Measurements from ENCODE around the gene TMEM198. TPM values are rescaled to one million over a fixed set of nuclear protein-coding genes. Genes with fewer than 3 reads are reported as not detected.

TMEM198 gene
- 2.1 TPM in 2 replicates for total RNA-seq (2014; rRNA removed; shearing (Covaris generic))
- 3.1 and 4.7 TPM in 2 replicates for polyA plus RNA-seq (2015; cell fraction: cytosol; rRNA removed)
- polyA plus RNA-seq (2015; cell fraction: nucleus; rRNA removed) = 9.8 and 10.0 TPM in 2 replicates

- DNase-seq (ENCODE audit: low read depth, low spot score) = peak; percentile 97
- in situ Hi-C loops (cut with HindIII; ENCODE audit: low pct_unique_long_range_greater_than_20kb, low sequenced_read_pairs) = no loop called here
Measured at GRCh38 chr2:219543596-219544358, at the start of gene TMEM198, which contains the start of gene CHPF. TMEM198 (plus strand) TSS chr2:219544028; CDS start chr2:219544728, 700 bp downstream. CHPF (minus strand) TSS chr2:219543809; CDS start chr2:219543538, 271 bp downstream.

- in situ Hi-C loops (cut with HindIII; ENCODE audit: low pct_unique_long_range_greater_than_20kb, low sequenced_read_pairs) = no loop called here
- no peak for DNase-seq (ENCODE audit: low read depth, low spot score)
Measured at GRCh38 chr2:219494952-219495530, 48.8 kb upstream of the TMEM198 start.

- in situ Hi-C loops (cut with HindIII; ENCODE audit: low pct_unique_long_range_greater_than_20kb, low sequenced_read_pairs) = no loop called here
- peak; percentile 84 for DNase-seq (ENCODE audit: low read depth, low spot score)
Measured at GRCh38 chr2:219495531-219496122, 48.2 kb upstream of the TMEM198 start.

- no peak for DNase-seq (ENCODE audit: low read depth, low spot score)
- in situ Hi-C loops (cut with HindIII; ENCODE audit: low pct_unique_long_range_greater_than_20kb, low sequenced_read_pairs) = no loop called here
Measured at GRCh38 chr2:219496247-219496824, 47.5 kb upstream of the TMEM198 start.

GRCh38 chr2:219496825-219497494, 46.9 kb upstream of the TMEM198 start:
- in situ Hi-C loops (cut with HindIII; ENCODE audit: low pct_unique_long_range_greater_than_20kb, low sequenced_read_pairs) = no loop called here
- no peak for DNase-seq (ENCODE audit: low read depth, low spot score)

DNA sequence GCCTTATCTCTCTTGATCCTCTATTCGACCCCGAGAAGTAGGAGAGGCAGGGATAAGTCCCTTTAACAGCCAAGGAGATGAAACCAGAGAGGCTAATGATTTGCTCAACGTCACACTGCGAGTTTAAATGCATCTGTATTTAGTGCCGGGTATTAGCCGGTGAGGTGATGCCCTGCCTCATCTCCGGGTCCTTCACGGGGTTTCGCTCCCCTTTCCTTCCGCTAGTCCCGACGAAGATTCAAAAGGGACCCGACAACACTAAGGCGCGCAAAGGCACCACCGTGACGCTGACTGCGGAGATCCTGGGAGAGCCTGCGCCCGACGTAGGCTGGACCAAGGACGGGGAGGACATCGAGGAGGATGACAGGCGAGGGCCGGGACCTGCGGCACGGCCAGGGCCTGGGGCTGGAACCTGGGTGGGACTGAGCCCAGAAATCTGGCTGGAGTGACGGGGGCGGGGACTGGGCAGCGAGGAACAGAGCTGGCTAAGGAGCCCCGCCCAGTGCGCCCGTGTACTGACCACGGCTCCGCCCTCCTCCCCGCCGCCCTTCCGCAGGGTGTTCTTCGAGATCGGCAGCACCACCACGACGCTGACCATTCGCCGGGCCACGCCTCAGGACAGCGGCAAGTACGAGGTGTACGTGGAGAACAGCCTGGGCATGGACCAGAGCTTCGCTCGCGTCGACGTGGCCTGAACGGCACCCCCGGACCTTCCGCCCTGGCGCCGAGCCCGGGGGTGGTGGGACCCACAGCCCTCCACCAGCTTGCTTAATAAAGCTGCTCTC, 46.1 kb upstream of the TMEM198 start:
- DNase-seq (ENCODE audit: low read depth, low spot score) = peak; percentile 78
- in situ Hi-C loops (cut with HindIII; ENCODE audit: low pct_unique_long_range_greater_than_20kb, low sequenced_read_pairs) = no loop called here

DNA sequence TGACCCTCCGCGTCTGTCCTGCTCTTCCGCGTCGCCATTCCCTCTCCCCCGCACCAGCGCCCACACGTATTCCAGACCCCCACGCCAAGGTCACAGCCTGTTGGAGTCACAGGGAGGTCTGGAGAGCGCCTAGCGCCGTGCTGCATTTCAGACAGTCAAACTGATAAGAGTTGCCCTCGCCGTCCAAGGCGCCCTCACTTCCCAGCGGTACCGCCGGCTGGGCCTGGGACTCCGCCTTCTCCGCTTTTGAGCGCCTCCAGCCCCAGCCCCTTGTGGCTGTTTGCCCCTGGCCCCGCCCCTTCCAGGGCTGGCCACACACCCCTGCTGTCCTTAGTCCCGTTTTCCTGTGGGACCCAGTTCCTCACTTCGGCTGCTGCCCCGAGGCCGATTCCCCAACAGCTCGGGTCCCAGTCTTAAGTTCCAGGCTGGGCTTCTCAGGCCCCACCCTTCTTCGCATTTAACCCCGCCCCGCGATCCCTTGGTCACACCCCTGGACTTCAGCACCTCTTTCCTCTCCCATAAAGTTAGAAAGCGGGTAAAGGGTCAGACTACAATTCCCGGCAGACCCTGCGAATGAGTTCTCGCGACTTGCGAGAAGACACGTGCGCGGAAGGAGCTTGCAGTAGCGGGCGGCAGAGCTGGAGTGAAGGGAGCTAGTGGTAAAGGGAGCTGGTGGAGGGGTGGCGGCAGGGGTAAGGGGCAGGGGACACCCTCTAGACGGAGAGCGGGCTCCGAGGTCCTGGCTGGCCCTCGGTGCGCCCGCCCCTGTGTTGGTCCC, 45.4 kb upstream of the TMEM198 start, which contains the start of gene GMPPA:
GMPPA (plus strand) TSS at position 612 of the 778 bp plus-strand sequence. CDS start 1,085 bp downstream, outside the sequence.
- DNase-seq (ENCODE audit: low read depth, low spot score) = peak; percentile 98
- in situ Hi-C loops (cut with HindIII; ENCODE audit: low pct_unique_long_range_greater_than_20kb, low sequenced_read_pairs) = no loop called here

DNA sequence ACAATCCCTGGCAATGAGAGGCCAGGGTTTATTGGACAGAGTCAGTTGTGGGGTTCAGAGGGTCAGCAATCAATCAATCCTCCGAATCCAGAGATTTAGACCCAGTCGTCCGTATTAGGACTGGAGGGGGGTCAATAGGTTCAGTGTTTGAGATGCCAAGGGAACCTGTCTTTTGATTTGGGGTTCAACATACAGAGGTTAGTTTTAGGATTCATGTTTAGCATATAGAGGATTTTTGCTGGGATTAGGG, 44.8 kb upstream of the TMEM198 start:
- no peak for DNase-seq (ENCODE audit: low read depth, low spot score)
- in situ Hi-C loops (cut with HindIII; ENCODE audit: low pct_unique_long_range_greater_than_20kb, low sequenced_read_pairs) = no loop called here

- in situ Hi-C loops (cut with HindIII; ENCODE audit: low pct_unique_long_range_greater_than_20kb, low sequenced_read_pairs) = no loop called here
Measured at GRCh38 chr2:219499555-219499954, 44.3 kb upstream of the TMEM198 start.

DNA sequence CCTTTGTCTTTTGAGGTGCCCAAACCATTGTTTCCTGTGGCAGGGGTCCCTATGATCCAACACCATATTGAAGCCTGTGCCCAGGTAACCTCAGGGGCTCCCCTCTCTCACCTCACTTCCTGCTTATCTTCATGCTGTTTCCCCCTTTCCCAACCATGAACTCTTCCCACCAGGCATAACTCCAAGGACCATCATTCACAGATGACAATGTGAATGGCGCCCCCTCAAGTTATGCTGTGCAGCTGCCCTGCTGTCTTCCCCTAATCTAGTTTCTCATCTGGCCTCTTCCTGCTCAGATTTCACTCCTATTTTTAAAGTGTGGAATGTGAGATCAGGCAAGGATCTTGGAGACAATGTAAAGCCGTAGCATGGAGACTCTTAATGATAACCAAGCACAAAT, 43.7 kb upstream of the TMEM198 start:
- DNase-seq (ENCODE audit: low read depth, low spot score) = peak; percentile 22
- in situ Hi-C loops (cut with HindIII; ENCODE audit: low pct_unique_long_range_greater_than_20kb, low sequenced_read_pairs) = no loop called here

More at GRCh38 chr2:219499555-219499954, 44.3 kb upstream of the TMEM198 start:
- DNase-seq (ENCODE audit: low read depth, low spot score) = no peak

GRCh38 chr2:219501849-219502248, 42.0 kb upstream of the TMEM198 start:
- no peak for DNase-seq (ENCODE audit: low read depth, low spot score)
- in situ Hi-C loops (cut with HindIII; ENCODE audit: low pct_unique_long_range_greater_than_20kb, low sequenced_read_pairs) = no loop called here

DNA sequence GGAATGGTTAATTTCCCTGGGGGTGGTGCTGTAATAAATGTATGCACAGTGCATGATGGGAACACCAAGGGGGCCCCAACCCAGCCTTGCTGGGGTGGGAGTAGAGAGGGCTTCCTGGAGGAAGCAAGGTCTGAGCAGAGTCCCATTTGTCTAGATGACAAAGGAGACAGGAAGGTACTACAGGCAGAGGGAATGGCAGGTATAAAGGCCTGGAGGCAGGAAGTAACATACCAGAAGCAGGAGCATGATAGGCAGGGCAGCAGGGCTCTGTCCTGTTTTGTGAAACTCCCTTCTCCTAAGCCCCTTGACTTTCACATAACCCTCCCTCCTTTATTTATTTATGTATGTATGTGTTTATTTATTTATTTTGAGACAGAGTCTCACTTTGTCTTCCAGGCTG, 41.2 kb upstream of the TMEM198 start:
- DNase-seq (ENCODE audit: low read depth, low spot score) = no peak
- in situ Hi-C loops (cut with HindIII; ENCODE audit: low pct_unique_long_range_greater_than_20kb, low sequenced_read_pairs) = no loop called here

GRCh38 chr2:219505585-219505984, 38.2 kb upstream of the TMEM198 start:
- in situ Hi-C loops (cut with HindIII; ENCODE audit: low pct_unique_long_range_greater_than_20kb, low sequenced_read_pairs) = no loop called here
- no peak for DNase-seq (ENCODE audit: low read depth, low spot score)

GRCh38 chr2:219506153-219506801, 37.6 kb upstream of the TMEM198 start:
- DNase-seq (ENCODE audit: low read depth, low spot score) = no peak
- in situ Hi-C loops (cut with HindIII; ENCODE audit: low pct_unique_long_range_greater_than_20kb, low sequenced_read_pairs) = no loop called here

DNA sequence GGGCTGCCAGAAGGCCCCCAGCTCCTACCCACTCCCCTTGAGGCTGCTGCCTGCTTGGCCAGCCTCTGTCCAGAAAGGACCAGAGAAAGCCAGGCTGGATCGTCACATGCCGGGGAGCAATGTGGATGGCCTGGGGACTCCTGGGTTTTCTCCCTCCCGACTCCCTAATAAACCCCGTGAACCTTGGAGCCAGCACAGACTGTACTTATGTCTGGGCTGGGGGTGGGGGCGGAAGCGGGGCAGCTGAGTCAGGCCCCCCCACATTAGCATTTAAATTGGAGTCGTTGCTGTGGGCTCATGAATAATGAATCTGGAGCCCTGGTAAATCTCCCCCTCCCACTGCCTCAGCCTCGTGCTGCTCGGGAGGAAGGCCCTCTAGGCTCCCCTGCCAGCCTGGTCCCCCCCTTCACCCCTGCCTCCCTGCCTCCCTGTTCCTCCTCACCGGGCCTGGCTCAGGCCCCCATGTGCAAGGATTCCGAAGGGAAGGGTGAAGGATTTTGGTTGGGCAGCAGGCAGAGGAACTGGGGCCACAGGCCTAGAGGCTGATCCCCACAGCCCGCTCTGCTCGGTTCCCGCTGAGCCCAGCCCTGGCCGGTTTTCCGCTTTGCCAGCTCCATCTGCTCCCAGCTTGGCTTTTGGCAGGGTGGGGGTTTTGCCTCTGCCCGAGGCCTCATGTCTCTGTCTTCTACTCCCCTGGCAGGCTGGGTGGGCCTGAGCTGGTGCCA, 36.9 kb upstream of the TMEM198 start:
- DNase-seq (ENCODE audit: low read depth, low spot score) = no peak
- in situ Hi-C loops (cut with HindIII; ENCODE audit: low pct_unique_long_range_greater_than_20kb, low sequenced_read_pairs) = no loop called here
